ENCODE data around the gene GBE1.

Gene GBE1

GRCh38 chr3:81695302-81695701 lies 66.1 kb downstream of the GBE1 start:
- DNase-seq: no peak

- no peak for DNase-seq
These were observed 66.8 kb downstream of the GBE1 start for GRCh38 chr3:81694662-81695061.

- no peak for DNase-seq
These were observed 68.7 kb downstream of the GBE1 start for GRCh38 chr3:81692766-81693165.

GRCh38 chr3:81689617-81690016 lies 71.8 kb downstream of the GBE1 start:
- DNase-seq: no peak

- DNase-seq: peak; percentile 7
These were observed 76.6 kb downstream of the GBE1 start for GRCh38 chr3:81684751-81685395.

- DNase-seq: no peak
These were observed 84.6 kb downstream of the GBE1 start for GRCh38 chr3:81676706-81677456.

- DNase-seq: no peak
These were observed 86.8 kb downstream of the GBE1 start for GRCh38 chr3:81674690-81675089.

- no peak for DNase-seq
These were observed 93.2 kb downstream of the GBE1 start for GRCh38 chr3:81668283-81668682.

GRCh38 chr3:81666502-81667121 lies 94.8 kb downstream of the GBE1 start:
- DNase-seq: peak; percentile 50

- no peak for DNase-seq
These were observed 98.3 kb downstream of the GBE1 start for GRCh38 chr3:81663114-81663513.

GRCh38 chr3:81660036-81660435 lies 101.4 kb downstream of the GBE1 start:
- no peak for DNase-seq

- no peak for DNase-seq
These were observed 103.0 kb downstream of the GBE1 start for GRCh38 chr3:81658322-81658997.

GRCh38 chr3:81651139-81651538 lies 110.3 kb downstream of the GBE1 start:
- DNase-seq: no peak

- no peak for DNase-seq
These were observed 111.3 kb downstream of the GBE1 start for GRCh38 chr3:81650187-81650586.

- no peak for DNase-seq
These were observed 116.2 kb downstream of the GBE1 start for GRCh38 chr3:81645248-81645647.

GRCh38 chr3:81643721-81644120 lies 117.7 kb downstream of the GBE1 start:
- DNase-seq: peak; percentile 50

- no peak for DNase-seq
These were observed 123.0 kb downstream of the GBE1 start for GRCh38 chr3:81638480-81638879.

- DNase-seq: no peak
These were observed 128.8 kb downstream of the GBE1 start for GRCh38 chr3:81632659-81633058.

- no peak for DNase-seq
These were observed 136.7 kb downstream of the GBE1 start for GRCh38 chr3:81624756-81625155.

GRCh38 chr3:81622395-81622794 lies 139.1 kb downstream of the GBE1 start:
- DNase-seq: no peak

GRCh38 chr3:81621277-81621676 lies 140.2 kb downstream of the GBE1 start:
- DNase-seq: no peak

GRCh38 chr3:81620849-81621248 lies 140.6 kb downstream of the GBE1 start:
- DNase-seq: no peak

- no peak for DNase-seq
These were observed 148.7 kb downstream of the GBE1 start for GRCh38 chr3:81612768-81613167.

- DNase-seq: no peak
These were observed 158.7 kb downstream of the GBE1 start for GRCh38 chr3:81602781-81603180.
